C1 segment of cervical spinal cord (tissue), 14 donors: ENCODE results near the gene SRR.
"Not testable (repeated sequence)": the region's sequence is repeated elsewhere in the genome, so short reads cannot be mapped to it uniquely, and the experiment has no call there.

Source experiments
- DNase-seq, 14 donors: peaks; one replicate each; lab custom pipeline; 2025; lab: John Stamatoyannopoulos, UW

SRR gene, protein sequence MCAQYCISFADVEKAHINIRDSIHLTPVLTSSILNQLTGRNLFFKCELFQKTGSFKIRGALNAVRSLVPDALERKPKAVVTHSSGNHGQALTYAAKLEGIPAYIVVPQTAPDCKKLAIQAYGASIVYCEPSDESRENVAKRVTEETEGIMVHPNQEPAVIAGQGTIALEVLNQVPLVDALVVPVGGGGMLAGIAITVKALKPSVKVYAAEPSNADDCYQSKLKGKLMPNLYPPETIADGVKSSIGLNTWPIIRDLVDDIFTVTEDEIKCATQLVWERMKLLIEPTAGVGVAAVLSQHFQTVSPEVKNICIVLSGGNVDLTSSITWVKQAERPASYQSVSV

DNA sequence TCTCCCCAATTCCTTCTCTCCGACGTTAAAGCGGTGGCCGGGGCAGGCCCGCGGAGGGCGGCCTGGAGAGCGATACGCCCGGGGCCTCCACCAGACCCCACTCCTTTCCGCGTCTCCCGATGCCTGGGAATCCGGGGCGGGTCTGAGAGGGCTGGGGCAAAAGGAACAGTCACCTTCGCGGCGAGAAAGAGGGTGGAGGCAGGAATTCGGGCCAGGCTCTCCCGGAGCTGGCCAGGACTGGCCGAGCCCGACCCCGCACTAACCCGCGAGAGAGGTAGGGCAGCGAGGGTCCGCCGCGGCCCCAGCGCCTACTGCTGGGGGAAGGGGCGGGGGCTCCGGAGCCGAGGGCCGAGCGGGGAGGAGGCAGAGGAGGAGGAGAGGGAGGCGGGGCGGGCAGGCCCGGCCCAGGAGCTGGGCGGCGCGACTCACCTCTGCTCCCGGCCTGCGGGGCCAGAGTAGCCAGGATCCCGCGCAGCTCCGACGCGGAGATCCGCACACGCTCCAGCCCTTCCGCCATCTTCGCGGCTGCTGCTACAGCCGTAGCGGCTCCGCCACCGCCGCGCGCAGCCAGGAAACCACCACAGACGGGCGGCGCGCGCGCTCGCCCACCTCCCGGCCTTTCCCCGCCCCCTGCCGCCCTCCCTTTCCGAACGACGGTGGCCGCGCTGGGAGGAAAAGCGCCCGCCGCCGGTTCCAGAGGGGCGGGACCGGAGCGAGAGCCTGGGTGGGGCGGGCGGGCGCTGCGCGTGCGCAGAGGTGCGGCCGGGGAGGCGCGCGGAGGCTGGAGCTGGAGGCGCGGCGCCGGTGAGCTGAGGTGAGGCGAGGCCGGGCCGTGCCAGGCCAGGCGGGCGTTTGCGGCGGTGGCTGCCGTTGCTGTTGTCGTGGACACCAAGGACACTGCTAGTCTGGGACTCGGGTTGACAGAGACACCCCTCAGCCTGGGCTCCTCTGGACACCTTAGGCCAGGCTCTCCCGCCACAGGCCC is at the start of gene SRR, which contains the start of gene SMG6:
Gene SRR (plus strand): TSS at position 747 of the 985 bp plus-strand sequence. CDS start 11,611 bp downstream, outside the sequence.
Gene SMG6 (minus strand): TSS at position 582 of the 985 bp plus-strand sequence. CDS start 65 bp downstream, at position 517.
- DNase-seq: peak; percentile 35 to 95 (median 88)

DNA sequence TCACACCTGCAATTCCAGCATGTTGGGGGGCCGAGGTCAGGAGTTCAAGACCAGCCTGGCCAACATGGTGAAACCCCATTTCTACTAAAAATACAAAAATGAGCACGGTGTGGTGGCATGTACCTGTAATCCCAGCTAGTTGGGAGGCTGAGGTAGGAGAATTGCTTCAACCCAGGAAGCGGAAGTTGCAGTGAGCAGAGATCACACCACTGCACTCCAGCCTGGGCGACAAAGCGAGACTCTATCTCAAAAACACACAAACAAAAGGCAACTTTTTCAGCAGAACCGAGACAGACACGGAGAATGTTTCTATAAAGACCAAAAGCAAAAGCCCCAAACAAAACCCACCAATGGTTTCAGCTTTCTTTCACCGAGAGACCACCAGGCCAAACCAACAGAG is 44.9 kb upstream of the SRR start:
- DNase-seq: not testable (repeated sequence)

DNA sequence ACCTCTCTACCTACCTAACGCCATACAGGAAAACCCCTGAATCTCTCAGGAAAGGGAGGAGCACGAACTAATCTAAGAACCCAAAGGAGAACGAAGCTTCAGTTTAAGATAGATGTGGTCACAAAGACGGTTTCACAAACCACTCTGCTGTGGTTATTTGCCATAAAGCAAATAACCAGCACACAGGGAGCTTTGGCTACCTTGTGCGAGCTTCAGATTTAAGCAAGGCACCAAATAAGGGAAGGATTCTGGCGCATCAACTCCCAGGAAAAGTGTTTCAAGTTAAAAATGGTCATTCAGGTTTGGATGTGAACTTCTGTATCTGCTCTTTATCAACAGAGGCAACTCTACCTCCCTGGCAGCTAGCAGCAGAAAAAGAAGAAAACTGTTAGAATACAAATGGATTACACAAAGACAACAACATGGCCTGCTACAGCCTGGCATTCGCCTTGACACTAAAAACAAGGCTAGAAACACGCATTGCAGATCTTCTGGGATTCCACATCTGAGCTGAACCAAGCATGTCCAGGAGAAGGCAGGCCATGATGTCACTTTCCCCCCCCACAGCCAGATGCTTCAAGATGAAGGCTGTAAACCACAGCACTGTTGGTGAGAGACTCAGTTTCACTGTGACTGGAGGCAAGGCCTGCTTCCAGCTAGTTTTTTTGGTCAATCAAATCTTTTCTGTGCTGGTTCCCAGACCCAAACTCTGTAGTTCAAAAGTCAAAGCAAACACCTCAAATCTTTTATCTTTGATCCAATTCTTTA is 43.8 kb upstream of the SRR start:
- no peak for DNase-seq

DNA sequence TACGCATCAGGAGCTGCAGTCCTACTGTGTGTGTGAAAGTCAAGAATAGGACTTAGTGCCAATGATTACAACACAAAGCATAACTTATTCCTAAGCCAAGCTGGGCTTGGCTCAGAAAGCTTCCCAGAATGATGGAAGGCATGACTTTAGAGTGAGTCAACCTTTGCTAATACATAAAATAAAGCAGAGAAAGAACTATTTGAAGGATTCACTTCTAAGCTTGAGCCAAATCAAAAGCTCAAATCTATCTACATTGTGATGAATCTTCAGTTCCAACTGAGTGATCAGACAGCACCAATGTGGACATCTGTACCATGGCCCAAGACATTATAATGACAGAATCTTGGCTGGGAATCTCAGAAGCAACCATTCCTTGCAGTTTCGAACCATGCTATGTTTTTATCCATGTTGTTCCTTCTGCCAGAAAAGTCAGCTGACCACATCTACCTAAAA is 41.6 kb upstream of the SRR start:
- DNase-seq: no peak

DNA sequence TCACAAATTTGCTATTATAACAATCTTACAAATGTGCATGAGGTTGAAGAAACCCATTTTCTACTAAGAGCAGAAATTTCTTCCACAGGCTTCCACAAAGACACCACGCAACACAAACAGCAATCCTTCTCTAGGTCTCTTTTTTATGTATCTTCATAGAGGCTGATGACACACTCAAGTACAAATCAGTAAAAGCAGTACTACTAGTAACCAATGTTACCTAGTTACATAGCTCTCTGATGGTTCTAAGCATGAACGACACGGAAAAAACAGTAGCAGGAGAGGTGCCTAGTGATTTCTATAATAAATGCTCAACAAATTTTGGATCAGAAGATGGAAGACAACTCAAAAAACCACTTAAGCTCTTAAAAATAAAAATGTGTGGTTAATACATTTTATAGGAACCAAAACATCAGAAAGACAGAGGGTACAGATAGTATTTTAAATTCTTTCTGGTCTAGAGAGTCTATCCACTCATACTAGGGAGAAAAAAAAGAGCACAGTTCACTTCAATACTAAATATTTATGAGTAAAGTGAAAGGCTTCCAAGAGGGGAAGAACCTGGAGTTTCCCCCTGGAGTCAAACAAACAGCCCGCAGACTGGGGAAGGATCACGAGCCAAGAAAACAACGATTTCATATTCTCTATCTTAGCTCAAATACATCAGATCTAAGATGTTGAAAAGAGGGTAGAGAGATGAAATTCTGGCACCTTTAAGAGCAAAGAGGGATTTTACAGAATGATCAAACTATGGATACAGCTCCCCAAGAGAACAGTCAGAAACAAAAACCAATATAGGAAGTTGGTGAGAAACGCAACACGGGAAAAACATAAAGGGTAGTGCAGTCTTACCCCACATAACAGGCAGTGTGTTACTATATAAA is 40.3 kb upstream of the SRR start:
- DNase-seq: no peak

DNA sequence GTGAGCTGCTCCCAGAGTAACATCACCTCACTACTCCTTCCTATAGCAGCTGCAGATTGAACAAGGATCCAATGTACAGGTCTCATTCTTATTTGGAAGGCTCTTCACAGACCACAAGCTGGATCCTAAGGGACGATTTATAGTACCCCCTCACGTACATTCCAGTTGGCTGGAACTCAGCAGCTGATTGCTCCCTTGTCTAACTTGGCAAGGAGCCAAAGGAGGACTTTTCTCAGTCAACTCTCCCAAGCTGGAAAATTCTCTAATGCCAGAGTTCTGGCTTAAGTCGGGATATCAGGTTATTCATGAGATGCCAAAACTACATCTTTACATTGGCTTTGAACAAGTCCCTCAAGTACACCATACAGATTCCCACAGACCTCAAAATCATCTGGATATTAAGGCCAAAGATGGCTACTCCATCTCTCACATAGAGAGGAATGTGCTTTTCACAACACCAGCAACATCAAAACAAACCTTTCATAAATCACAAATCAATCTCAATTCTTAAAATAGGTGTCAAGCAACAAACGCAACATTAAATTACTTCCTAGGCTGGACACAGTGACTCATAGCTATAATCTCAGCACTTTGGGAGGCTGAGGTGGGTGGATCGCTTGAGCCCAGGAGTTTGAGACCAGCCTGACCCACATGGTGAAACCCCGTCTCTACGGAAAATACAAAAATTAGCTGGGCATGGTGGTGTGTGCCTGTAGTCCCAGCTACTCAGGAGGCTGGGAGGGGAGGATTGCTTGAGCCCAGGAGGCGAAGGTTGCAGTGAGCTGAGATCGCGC is 39.5 kb upstream of the SRR start:
- no peak for DNase-seq

DNA sequence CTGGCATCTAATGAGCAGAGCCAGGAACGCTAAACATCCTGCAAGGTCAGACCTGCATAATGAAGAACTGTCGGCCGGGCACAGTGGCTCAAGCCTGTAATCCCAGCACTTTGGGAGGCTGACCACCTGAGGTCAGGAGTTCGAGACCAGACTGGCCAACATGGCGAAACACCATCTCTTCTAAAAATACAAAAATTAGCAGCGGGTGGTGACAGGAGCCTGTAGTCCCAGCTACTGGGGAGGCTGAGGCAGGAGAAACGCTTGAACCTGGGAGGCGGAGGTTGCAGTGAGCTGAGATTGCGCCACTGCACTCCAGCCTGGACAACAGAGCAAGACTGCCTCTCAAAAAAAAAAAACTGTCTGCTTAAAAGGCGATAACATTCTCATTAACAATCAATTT is 38.6 kb upstream of the SRR start:
- DNase-seq: not testable (repeated sequence)

DNA sequence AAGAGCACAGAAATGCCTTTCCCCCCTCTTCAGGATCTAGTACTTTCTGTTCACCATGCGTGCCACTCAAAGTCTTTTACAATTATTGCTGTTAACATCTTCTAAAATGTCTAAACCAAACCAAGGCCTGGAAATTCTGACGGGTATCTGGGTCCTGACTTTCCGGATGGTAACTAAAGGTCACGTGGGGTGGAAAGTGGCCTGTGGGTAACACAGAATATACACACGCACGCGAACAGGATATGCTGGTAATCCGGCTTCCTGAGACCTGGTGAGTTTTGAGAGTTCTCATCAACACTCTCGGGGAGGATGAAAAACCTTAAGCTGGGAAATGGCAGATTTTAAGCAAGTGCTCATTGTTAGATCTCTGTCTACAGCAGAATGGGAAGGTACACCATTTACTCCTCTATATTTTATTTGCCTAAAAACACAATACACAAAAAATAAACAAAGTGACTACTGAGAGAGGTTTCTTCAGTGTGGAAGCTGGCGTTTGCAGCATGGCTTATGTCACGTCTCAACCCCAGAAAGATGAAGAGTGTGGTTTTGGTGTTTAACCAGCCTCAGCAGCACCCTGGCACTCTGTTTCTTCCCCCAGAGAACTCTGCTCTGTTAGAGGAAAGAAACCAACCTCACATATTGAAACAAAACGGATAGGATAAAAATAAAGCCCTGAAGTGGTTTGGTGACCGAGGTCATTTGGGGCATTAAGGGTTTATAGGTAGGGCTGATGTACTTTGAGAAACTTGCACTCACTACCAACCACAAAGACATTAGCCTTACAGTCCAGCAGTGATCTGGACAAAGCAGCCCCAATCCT is 37.5 kb upstream of the SRR start:
- DNase-seq: no peak

DNA sequence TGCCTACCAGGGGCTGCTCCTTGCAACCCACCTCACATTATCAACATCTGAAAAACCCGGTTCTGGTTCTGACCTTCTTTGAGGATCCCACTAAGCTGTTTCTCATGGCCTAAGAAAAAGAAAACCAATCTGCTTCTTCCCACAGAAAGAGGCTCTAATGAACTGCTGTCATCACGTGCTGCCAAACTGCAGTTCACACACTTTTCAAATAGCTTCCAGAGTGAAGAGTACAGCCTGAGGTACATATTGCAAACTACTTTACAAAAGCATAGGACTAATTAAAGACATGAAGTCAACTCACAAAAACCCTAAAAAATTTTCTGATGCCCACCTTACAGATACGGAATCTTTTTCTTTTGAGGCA is 36.9 kb upstream of the SRR start:
- no peak for DNase-seq

DNA sequence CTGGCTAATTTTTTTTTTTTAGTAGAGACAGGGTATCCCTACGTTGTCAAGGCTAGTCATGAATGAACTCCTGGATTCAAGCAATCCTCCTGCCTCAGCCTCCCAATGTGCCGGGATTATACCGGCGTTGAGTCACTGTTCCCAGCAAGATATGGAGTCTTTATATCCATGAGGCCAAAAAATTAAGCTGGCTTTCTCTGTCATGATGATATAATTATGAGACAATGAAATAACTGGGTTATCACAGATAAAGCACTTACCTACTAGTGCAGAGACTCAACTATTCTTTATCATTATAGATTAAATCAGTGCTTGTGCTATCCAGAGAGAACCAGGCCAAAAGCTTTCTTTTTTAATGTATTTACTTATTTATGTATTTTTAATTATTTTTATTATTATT is 36.4 kb upstream of the SRR start:
- no peak for DNase-seq

DNA sequence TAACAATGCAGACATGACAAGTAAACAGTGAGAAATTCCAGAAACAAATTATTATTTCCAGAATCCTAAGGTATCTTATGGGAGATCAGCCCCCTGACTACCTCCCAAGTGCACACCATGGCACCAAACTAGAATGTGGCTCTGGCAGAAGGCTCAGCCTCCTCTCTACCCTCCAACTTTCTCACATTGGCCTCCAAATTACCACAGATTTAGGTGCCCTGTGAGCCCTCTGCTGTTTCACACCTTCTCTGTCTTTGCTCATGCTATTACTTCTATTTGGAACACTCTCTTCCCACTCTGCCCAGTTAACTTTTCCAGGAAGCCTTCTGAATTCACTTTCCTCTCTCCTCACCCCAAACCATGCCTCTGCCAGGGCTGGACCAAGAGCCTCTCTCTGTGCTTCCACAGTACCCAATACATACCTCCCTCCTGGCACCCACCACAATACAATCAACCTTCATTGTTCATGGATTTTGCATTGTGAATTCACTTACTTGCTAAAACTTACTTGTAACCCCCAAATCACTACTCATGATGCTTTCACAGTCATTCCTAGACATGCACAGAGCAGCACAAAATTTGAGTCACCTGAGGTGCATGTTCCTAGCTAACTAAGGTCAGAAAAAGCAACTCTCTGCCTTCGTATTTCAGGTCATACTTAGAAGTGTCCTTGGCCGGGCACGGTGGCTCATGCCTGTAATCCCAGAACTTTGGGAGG is 31.6 kb upstream of the SRR start:
- DNase-seq: no peak

DNA sequence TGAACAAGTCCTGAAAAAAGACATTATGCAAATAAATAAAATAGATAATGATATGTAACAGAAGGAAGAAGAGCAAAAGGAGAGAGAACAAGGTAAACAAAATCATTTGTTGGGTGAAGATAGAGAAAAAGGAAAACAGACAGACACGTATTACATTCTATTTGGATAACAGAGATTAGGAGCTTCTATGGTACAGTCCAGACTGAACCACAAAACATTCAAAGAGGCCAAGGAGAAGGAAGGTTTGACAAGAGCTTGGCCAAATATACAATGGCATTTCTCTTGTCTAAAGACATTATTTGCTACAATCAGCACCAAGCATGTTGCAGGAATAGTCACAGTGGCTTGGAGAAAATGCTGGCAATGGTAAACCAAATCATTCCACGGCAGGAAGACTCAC is 29.3 kb upstream of the SRR start:
- no peak for DNase-seq

DNA sequence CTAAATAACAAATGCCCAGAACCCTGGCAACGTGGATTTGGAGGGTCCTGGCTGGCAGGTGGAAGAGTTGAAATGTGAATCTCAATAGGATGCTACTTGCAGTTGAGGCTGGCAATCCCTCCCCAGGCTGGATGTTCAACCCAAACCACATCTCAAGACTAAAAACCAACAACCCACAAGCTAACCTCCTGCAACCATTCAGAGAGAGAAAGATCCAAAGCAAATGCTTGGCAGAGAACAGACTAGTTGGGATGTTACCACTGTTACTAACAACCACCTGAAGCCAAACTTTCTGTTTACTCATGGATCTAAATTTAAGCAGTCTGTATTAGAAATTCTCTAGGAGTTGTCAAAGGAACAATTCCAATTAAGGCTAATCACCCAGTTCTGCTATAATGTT is 28.0 kb upstream of the SRR start:
- DNase-seq: no peak

DNA sequence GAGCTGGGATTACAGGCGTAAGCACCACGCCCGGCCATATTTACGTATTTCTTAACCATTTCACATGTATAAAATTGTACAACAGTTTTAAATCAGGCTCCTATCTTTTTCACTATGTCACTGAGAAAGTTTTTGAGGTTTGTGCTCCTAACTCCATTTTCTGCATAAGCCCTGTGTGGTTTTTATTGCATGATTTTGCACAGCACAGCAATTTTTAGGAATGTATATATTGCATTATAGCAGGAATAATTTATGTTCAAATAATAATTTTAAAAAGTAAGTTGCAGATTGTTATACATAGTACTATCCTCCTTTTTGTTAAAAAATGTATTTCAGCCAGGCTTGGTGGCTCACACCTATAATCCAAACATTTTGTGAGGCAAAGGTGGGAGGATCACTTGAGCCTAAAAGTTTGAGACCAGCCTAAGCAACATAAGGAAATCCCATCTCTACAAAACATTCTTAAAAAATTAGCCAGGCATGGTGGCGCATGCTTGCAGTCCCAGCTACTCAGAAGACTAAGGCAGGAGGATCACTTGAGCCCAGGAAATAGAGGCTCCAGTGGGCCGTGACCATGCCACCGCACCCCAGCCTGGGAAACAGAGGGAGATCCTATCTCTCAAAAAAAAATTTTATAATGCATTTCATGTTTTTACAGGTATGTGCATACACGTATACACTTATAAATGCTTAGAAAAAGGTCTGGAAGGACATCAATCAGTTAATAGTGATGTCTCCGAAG is 26.1 kb upstream of the SRR start:
- DNase-seq: no peak

DNA sequence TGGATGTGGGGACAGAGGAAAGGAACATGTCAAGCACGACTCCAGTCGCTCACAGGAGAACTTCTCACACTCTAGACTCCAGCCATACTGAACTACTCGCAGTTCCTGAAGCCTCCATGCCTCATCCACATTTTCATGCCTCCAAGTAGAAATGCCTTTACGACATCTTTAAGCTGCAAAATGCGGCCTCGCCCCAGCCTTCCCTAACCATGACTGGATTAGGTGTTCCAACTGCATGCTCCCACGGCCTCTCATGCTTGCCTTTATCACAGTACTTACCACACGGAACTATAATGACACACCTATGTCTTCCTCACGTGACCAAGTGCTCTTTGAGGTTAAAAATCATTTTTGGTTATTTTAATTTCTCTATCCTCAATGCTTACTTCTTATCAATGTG is 24.0 kb upstream of the SRR start:
- no peak for DNase-seq

DNA sequence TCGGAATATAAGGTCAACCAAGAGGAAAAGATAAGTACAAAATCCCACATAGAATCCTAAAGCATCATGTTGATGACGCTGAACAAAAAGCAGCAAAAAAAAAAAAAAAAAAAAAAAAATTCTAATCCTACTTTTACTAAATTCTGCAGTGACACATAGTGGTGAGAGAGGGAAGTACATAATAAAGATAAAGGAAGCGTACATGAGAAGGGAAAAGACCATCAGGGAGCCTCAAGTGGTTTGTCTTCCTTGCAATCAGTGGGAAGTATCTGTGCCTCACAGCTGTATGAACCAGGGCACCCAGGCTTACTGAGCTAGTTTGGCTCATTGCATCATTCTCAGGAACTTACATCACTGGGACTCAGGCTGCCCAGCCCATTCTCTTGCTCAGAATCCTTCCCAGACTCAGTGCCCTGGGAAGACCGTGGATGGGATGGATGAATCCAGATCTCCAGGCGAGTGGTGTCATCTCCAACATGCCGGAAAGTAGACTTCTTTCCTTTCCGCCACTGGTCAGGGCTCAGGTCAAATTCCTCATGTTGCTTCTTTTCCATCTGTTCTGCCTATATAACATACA is 21.4 kb upstream of the SRR start:
- DNase-seq: peak in 2 of 14 donors; percentile 1 to 4

DNA sequence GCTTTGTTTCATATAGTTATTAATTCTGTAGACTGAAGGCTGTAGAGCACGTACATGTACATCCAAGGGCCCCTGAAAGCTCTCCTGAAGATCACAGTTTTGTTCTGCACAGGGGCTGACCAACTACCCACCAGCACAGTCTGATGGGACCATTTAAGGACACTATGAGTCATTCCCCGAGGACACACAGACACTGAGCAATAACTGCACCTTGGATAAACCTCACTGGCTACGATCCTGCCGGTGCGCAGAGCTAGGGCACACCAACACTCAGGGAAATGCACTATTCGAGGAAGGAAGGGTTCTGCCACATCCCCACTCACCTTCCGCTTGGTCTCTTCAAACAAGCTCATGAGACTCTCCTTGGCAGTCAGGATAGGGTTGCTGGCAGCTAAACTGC is 20.4 kb upstream of the SRR start:
- no peak for DNase-seq
